ENCODE data around the gene RNU5D-1. TPM values are rescaled to one million over a fixed set of nuclear protein-coding genes. Genes with fewer than 3 reads are reported as not detected.

The RNU5D-1 gene
- total and polyA plus RNA-seq, 2 of the 13 experiments (the other 11 are each of a cell fraction or from before 2014, with no cell fraction given): 165 TPM; not detected in 1

DNA sequence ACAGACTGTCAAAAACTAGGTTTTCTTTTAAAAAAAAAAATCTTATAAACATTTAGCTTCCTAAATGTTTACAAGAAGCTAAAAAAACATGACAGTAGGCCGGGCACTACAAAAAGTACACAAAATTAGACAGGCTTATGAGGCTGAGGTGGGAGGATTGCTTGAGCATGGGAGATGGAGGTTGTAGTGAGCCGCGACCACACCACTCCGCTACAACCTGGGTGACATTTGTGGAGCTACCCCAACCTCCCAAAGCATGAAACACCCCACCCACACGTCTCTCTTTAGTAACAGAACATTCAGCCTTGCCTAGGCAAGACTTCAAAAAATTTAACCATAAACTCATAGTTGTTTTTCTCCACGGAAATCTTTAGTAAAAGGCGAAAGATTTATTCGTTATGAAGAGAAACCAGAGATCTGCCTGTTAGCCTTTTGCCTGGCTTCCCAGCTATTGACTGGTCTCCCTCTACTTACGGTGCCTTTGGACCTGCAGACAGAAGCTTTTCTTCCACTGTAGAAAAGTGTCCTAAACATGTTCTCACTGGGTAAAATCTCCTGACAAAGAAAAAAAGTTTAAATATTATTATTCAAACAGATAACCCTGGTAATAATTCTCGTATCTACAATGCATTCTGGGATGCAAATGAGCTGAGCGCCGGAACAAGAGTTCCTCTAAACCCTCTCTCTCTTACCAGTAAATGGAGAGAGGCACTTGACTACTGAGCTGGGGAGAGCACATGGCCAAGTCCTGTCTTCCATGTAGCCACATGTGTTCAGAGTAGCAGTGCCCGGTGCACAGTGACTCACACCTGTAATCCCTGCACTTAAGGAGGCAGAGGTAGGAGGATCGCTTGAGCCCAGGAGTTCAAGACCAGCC, 9.2 kb downstream of the RNU5D-1 start (continued):
- peak; percentile 61; the same call in 2 of the 3 replicates for TF ChIP-seq MXI1 (IDR thresholded peaks at IDR 0.05; ENCODE audit: borderline replicate concordance, low read depth, low read length)
- TF ChIP-seq, protein P1, sequence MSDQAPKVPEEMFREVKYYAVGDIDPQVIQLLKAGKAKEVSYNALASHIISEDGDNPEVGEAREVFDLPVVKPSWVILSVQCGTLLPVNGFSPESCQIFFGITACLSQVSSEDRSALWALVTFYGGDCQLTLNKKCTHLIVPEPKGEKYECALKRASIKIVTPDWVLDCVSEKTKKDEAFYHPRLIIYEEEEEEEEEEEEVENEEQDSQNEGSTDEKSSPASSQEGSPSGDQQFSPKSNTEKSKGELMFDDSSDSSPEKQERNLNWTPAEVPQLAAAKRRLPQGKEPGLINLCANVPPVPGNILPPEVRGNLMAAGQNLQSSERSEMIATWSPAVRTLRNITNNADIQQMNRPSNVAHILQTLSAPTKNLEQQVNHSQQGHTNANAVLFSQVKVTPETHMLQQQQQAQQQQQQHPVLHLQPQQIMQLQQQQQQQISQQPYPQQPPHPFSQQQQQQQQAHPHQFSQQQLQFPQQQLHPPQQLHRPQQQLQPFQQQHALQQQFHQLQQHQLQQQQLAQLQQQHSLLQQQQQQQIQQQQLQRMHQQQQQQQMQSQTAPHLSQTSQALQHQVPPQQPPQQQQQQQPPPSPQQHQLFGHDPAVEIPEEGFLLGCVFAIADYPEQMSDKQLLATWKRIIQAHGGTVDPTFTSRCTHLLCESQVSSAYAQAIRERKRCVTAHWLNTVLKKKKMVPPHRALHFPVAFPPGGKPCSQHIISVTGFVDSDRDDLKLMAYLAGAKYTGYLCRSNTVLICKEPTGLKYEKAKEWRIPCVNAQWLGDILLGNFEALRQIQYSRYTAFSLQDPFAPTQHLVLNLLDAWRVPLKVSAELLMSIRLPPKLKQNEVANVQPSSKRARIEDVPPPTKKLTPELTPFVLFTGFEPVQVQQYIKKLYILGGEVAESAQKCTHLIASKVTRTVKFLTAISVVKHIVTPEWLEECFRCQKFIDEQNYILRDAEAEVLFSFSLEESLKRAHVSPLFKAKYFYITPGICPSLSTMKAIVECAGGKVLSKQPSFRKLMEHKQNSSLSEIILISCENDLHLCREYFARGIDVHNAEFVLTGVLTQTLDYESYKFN (CRISPR knock-in tag; conservative IDR thresholded peaks at IDR 0.05): peak; percentile 9; the same call in 1 of the 2 replicates
- peak; percentile 30; the same call in 1 of the 2 replicates for TF ChIP-seq YEATS2 (CRISPR knock-in tag; IDR thresholded peaks at IDR 0.05; ENCODE audit: borderline replicate concordance)
- TF ChIP-seq ZNF460 (CRISPR knock-in tag; IDR thresholded peaks at IDR 0.05; ENCODE audit: borderline replicate concordance): no peak
- TF ChIP-seq, protein P2, sequence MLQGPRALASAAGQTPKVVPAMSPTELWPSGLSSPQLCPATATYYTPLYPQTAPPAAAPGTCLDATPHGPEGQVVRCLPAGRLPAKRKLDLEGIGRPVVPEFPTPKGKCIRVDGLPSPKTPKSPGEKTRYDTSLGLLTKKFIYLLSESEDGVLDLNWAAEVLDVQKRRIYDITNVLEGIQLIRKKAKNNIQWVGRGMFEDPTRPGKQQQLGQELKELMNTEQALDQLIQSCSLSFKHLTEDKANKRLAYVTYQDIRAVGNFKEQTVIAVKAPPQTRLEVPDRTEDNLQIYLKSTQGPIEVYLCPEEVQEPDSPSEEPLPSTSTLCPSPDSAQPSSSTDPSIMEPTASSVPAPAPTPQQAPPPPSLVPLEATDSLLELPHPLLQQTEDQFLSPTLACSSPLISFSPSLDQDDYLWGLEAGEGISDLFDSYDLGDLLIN (CRISPR knock-in tag; IDR thresholded peaks at IDR 0.05; ENCODE audit: borderline replicate concordance): peak; percentile 60; the same call in 1 of the 2 replicates
- TF ChIP-seq RARG (CRISPR knock-in tag; IDR thresholded peaks at IDR 0.05; ENCODE audit: low read depth): no peak
- peak; percentile 49; the same call in 1 of the 2 replicates for TF ChIP-seq ZNF766 (CRISPR knock-in tag; IDR thresholded peaks at IDR 0.05; ENCODE audit: borderline replicate concordance)
- TF ChIP-seq, protein P3, sequence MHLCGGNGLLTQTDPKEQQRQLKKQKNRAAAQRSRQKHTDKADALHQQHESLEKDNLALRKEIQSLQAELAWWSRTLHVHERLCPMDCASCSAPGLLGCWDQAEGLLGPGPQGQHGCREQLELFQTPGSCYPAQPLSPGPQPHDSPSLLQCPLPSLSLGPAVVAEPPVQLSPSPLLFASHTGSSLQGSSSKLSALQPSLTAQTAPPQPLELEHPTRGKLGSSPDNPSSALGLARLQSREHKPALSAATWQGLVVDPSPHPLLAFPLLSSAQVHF (CRISPR knock-in tag; IDR thresholded peaks at IDR 0.05): no peak
- 0 out of 2 replicates have a peak, but pooled peaks have one; percentile 21 for TF ChIP-seq WIZ (CRISPR knock-in tag; IDR thresholded peaks at IDR 0.05)
- TF ChIP-seq MIER2 (CRISPR knock-in tag; IDR thresholded peaks at IDR 0.05): peak; percentile 83
- TF ChIP-seq HDAC2 (CRISPR knock-in tag; IDR thresholded peaks at IDR 0.05): peak; percentile 28; the same call in 1 of the 2 replicates
- no peak for TF ChIP-seq XBP1 (CRISPR knock-in tag; IDR thresholded peaks at IDR 0.05)
- no peak; the same call in 1 of the 2 replicates for TF ChIP-seq ZFP36L1 (CRISPR knock-in tag; IDR thresholded peaks at IDR 0.05)
- no peak for TF ChIP-seq ZNF557 (CRISPR knock-in tag; IDR thresholded peaks at IDR 0.05)
- 0 out of 2 replicates have a peak, but pooled peaks have one; percentile 66 for TF ChIP-seq KLF15 (CRISPR knock-in tag; IDR thresholded peaks at IDR 0.05; ENCODE audit: borderline replicate concordance)
- TF ChIP-seq TRAFD1 (CRISPR knock-in tag; IDR thresholded peaks at IDR 0.05; ENCODE audit: borderline replicate concordance): no peak
- peak; percentile 87 for TF ChIP-seq JUNB (CRISPR knock-in tag; IDR thresholded peaks at IDR 0.05; ENCODE audit: borderline replicate concordance)
- peak; percentile 93 for TF ChIP-seq RBFOX2 (IDR thresholded peaks at IDR 0.05; ENCODE audit: low read depth, low read length)
- TF ChIP-seq EP300 (IDR thresholded peaks at IDR 0.05; ENCODE audit: low read depth in 2 of 2, low read length in 2 of 2): peak; percentile 59 to 63; a peak in 3 of 4 replicates
- peak; percentile 85 for TF ChIP-seq EP300 (CRISPR knock-in tag; IDR thresholded peaks at IDR 0.05; ENCODE audit: borderline replicate concordance)
- no peak; the same call in 1 of the 2 replicates for TF ChIP-seq SRY (CRISPR knock-in tag; IDR thresholded peaks at IDR 0.05)
- no peak for TF ChIP-seq ZNF782 (CRISPR knock-in tag; IDR thresholded peaks at IDR 0.05; ENCODE audit: borderline replicate concordance)

Data from HepG2 (cell line).